ENCODE measurements around the gene ZNF557. TPM values are rescaled to one million over a fixed set of nuclear protein-coding genes. Genes with fewer than 3 reads are reported as not detected.
A peak's percentile ranks its signal among the peaks of the same experiment; 100 is the strongest.
"Not testable (repeated sequence)": the region's sequence is repeated elsewhere in the genome, so short reads cannot be mapped to it uniquely, and the experiment has no call there.

ZNF557 gene
- 1 to 10 TPM; 6.7 to 9.9 (median 7.7) TPM for total RNA-seq

GRCh38 chr19:7069042-7069903 lies at the start of gene ZNF557:
Gene ZNF557 (plus strand): TSS chr19:7069703. CDS start chr19:7075075, 5,372 bp downstream.
- Histone ChIP-seq H3K4me1 (peaks cover 9% of the 10 kb centered on the region), H3K27ac (peak within 1 kb of the TSS; percentile 87)

DNA sequence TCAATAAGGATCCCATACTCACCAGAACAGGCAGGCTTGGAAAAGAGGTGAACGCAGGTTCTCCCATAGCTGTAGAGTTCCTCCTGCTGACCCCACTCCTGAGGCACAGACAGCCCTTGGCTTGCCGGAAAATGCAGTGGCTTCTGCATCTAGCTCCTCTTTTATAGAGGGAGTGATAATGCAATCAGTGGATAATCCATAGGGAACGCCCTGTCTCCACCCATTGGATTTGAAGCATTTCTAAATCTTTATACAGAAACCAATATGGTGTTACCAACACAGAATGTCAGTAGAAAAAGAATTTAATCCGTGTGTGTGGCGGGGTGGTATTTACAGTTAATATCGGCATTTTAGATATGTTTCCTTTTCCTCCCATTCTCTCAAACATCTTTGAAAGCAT lies 48.2 kb upstream of the ZNF557 start, which contains the start of gene MBD3L2B:
Gene MBD3L2B (minus strand): TSS at position 101 of the 400 bp plus-strand sequence. CDS start 34 bp downstream, at position 67.
- no CpG with 5 or more reads among the region's 6 CpGs for WGBS
- not testable (repeated sequence) for H3K9me3 ChIP-seq, H3K27ac ChIP-seq

More at GRCh38 chr19:7069042-7069903, at the start of gene ZNF557:
- H3K4me3 ChIP-seq: peak within 1 kb of the TSS; percentile 94
- no peaks in the 10 kb centered on the region for H3K27me3 ChIP-seq
- no peaks in the 10 kb centered on the region for H3K9me3 ChIP-seq
- TF ChIP-seq EP300 (IDR thresholded peaks at IDR 0.05) (no peak), POLR2AphosphoS5 (IDR thresholded peaks at IDR 0.05) (peak in 2 of 3 donors; percentile 35 to 79), CTCF (IDR thresholded peaks at IDR 0.05) (no peak), POLR2A (IDR thresholded peaks at IDR 0.05) (peak in 1 of 2 donors; percentile 50)
- H3K36me3 ChIP-seq: peaks cover 30% of the 10 kb centered on the region
- peak; percentile 99 to 100 for DNase-seq (ENCODE audit: low spot score in 2 of 2)
- WGBS: 3% methylated on average over 29 of the region's 56 CpGs

DNA sequence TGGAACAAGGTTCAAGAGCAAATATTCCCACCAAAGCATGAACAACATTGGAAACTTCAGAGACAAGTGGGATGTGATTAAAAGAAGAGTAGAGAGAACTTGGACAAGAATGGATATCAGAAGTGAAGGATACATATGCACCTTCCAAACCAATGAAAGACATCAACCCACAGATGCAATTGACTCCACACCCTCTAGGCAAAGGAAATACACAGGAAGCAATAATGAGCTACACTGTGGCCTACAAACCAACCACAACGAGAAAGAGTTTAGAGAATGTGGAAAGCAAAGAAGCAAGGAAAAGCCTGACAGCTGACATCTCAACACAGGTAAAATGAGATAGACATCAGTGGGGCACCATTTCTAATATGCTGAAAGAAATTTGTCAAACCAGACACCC lies 40.7 kb upstream of the ZNF557 start:
- not testable (repeated sequence) for DNase-seq (ENCODE audit: low spot score in 2 of 2)

More for the DNA sequence above, 48.2 kb upstream of the ZNF557 start, which contains the start of gene MBD3L2B:
- not testable (repeated sequence) for H3K36me3 ChIP-seq; H3K4me3 ChIP-seq; H3K4me1 ChIP-seq; DNase-seq (ENCODE audit: low spot score in 2 of 2); H3K27me3 ChIP-seq

GRCh38 chr19:7030278-7030677 lies 39.2 kb upstream of the ZNF557 start, which contains the start of gene MBD3L5:
Gene MBD3L5 (plus strand): TSS chr19:7030578. CDS start chr19:7030612, 34 bp downstream.
- not testable (repeated sequence) for H3K27ac ChIP-seq; H3K4me3 ChIP-seq; H3K36me3 ChIP-seq; H3K9me3 ChIP-seq; H3K4me1 ChIP-seq; DNase-seq (ENCODE audit: low spot score in 2 of 2); H3K27me3 ChIP-seq
- no CpG with 5 or more reads among the region's 9 CpGs for WGBS

More for the DNA sequence above, 40.7 kb upstream of the ZNF557 start:
- H3K9me3 ChIP-seq, H3K36me3 ChIP-seq, H3K4me1 ChIP-seq, H3K27ac ChIP-seq, H3K27me3 ChIP-seq, H3K4me3 ChIP-seq: not testable (repeated sequence)
- no CpG with 5 or more reads among the region's 1 CpG for WGBS

DNA sequence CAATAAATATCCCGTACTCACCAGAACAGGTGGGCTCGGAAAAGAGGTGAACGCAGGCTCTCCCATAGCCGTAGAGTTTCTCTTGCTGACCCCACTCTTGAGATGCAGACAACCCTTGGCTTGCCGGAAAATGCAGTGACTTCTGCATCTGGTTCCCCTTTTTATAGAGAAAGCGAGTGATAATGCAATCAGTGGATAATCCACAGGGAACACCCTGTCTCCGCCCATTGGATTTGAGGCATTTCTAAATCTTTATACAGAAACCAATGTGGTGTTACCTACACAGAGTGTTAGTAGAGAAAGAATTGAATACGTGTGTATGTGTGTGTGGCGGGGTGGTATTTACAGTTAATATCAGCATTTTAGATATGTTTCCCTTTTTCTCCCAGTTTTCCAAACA lies 29.4 kb upstream of the ZNF557 start, which contains the start of gene MBD3L4:
Gene MBD3L4 (minus strand): TSS at position 101 of the 400 bp plus-strand sequence. CDS start 35 bp downstream, at position 66.
- WGBS: no CpG with 5 or more reads among the region's 9 CpGs
- H3K4me1 ChIP-seq; H3K4me3 ChIP-seq; DNase-seq (ENCODE audit: low spot score in 2 of 2); H3K27me3 ChIP-seq; H3K36me3 ChIP-seq; H3K27ac ChIP-seq; H3K9me3 ChIP-seq: not testable (repeated sequence)

DNA sequence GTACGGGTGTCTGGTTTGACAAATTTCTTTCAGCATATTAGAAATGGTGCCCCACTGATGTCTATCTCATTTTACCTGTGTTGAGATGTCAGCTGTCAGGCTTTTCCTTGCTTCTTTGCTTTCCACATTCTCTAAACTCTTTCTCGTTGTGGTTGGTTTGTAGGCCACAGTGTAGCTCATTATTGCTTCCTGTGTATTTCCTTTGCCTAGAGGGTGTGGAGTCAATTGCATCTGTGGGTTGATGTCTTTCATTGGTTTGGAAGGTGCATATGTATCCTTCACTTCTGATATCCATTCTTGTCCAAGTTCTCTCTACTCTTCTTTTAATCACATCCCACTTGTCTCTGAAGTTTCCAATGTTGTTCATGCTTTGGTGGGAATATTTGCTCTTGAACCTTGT lies 27.9 kb upstream of the ZNF557 start:
- WGBS: no CpG with 5 or more reads among the region's 2 CpGs
- H3K27me3 ChIP-seq; H3K4me3 ChIP-seq; H3K27ac ChIP-seq; H3K9me3 ChIP-seq; H3K4me1 ChIP-seq; H3K36me3 ChIP-seq; DNase-seq (ENCODE audit: low spot score in 2 of 2): not testable (repeated sequence)

DNA sequence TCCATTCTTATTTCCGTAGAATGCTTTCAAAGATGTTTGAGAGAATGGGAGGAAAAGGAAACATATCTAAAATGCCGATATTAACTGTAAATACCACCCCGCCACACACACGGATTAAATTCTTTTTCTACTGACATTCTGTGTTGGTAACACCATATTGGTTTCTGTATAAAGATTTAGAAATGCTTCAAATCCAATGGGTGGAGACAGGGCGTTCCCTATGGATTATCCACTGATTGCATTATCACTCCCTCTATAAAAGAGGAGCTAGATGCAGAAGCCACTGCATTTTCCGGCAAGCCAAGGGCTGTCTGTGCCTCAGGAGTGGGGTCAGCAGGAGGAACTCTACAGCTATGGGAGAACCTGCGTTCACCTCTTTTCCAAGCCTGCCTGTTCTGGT lies 20.5 kb upstream of the ZNF557 start, which contains the start of gene MBD3L2:
Gene MBD3L2 (plus strand): TSS at position 301 of the 400 bp plus-strand sequence. CDS start 53 bp downstream, at position 354.
- not testable (repeated sequence) for H3K27me3 ChIP-seq; H3K36me3 ChIP-seq; H3K27ac ChIP-seq; H3K9me3 ChIP-seq; DNase-seq (ENCODE audit: low spot score in 2 of 2); H3K4me3 ChIP-seq; H3K4me1 ChIP-seq
- WGBS: no CpG with 5 or more reads among the region's 7 CpGs

GRCh38 chr19:7051421-7051820 lies 18.1 kb upstream of the ZNF557 start:
- WGBS: 89% methylated on average over 3 of the region's 5 CpGs
- not testable (repeated sequence) for DNase-seq (ENCODE audit: low spot score in 2 of 2); H3K27me3 ChIP-seq; H3K27ac ChIP-seq; H3K4me1 ChIP-seq; H3K9me3 ChIP-seq; H3K36me3 ChIP-seq; H3K4me3 ChIP-seq

GRCh38 chr19:7052896-7053295 lies 16.6 kb upstream of the ZNF557 start:
- not testable (repeated sequence) for H3K36me3 ChIP-seq; H3K27ac ChIP-seq; DNase-seq (ENCODE audit: low spot score in 2 of 2); H3K4me3 ChIP-seq; H3K9me3 ChIP-seq; H3K27me3 ChIP-seq; H3K4me1 ChIP-seq
- WGBS: 90% methylated on average over 7 of the region's 7 CpGs

- H3K9me3 ChIP-seq; H3K4me1 ChIP-seq; H3K27ac ChIP-seq; H3K27me3 ChIP-seq; H3K36me3 ChIP-seq; H3K4me3 ChIP-seq; DNase-seq (ENCODE audit: low spot score in 2 of 2): not testable (repeated sequence)
- 91% methylated on average over 14 of the region's 14 CpGs for whole genome bisulfite sequencing
Observed at GRCh38 chr19:7054635-7055368, 14.7 kb upstream of the ZNF557 start.

DNA sequence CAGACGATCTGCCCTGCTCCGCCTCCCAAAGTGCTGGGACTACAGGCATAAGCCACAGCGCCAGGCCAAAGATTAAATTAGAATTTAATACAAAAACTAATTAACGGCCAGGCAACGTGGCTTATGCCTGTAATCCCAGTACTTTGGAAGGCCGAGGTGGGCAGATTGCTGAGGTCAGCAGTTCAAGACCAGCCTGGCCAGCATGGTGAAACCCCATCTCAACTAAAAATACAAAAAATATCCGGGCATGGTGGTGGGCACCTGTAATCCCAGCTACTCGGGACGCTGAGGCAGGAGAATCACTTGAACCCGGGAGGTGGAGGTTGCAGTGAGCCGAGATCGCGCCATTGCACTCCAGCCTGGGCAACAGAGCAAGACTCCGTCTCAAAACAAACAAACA lies 13.8 kb upstream of the ZNF557 start:
- WGBS: 97% methylated on average over 11 of the region's 14 CpGs
- H3K9me3 ChIP-seq; H3K36me3 ChIP-seq; H3K4me1 ChIP-seq; DNase-seq (ENCODE audit: low spot score in 2 of 2); H3K27ac ChIP-seq; H3K4me3 ChIP-seq; H3K27me3 ChIP-seq: not testable (repeated sequence)

GRCh38 chr19:7056371-7056770 lies 13.1 kb upstream of the ZNF557 start:
- no CpG with 5 or more reads among the region's 16 CpGs for WGBS
- DNase-seq (ENCODE audit: low spot score in 2 of 2); H3K4me3 ChIP-seq: not testable (repeated sequence)

More at GRCh38 chr19:7056371-7056770, 13.1 kb upstream of the ZNF557 start:
- H3K27me3 ChIP-seq, H3K27ac ChIP-seq, H3K4me1 ChIP-seq, H3K9me3 ChIP-seq, H3K36me3 ChIP-seq: not testable (repeated sequence)

Data from suprapubic skin (tissue), 4 donors.